GM23248 (cell line): ENCODE results near the gene FBXL2.

Experiments
- EZH2 ChIP-seq: fragments of 200-600 bp; sonication (generic); IDR thresholded peaks from 2 replicates; pipeline ENCODE4 v1.6.1; 2018; ENCODE audit warnings: antibody characterized with exemption, mild to moderate bottlenecking; ENCODE audit not compliant: insufficient read depth, poor library complexity, severe bottlenecking
- EZH2phosphoT487 ChIP-seq: fragments of 200-600 bp; sonication (generic); IDR thresholded peaks from 2 replicates; pipeline ENCODE4 v1.6.1; 2018; ENCODE audit warnings: antibody characterized with exemption, moderate library complexity, mild to moderate bottlenecking, low read depth; ENCODE audit not compliant: insufficient read depth

- TF ChIP-seq EZH2phosphoT487 (no peak), EZH2 (no peak)
Measured at GRCh38 chr3:33314993-33315392, 37.8 kb downstream of the FBXL2 start.
